ENCODE data around the gene HAUS3.
A peak's percentile ranks its signal among the peaks of the same experiment; 100 is the strongest.

Gene HAUS3

DNA sequence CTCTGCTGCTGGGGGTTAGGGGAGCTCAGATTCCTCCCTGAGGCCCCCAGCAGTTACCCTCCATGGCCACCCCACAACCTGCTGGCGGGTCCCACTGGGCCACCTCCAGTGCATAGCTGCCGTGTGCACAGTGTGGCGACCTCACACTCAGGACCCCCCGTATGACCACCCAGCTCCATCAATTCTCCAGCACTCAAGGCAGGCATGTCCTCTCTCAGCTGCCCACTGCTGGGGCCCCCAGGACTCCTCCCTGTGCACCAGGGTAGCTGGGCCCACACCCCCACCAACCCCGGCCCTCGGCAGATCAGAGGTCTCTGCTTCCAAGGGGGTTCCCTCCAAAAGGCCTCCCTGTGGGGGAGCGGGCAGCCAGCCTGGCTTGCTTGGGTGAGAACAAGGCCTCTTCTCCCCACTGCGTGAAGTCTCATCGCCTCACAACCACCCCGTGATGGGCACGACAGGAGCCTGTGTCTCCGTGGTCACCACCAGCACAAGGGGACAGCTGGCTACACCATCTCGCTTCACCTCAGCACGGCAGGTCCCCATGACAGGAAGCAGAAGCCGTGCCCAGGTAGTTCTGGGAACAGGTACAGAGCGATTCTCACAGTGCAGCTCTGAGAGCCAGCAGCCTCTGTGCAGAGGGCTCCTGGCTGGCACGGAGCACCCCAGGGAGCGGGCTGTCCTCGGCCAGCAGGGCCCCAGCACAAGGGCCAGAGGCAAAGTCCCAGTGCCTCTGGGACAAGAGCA, 4.6 kb upstream of the HAUS3 start:
- DNase-seq (ENCODE audit: low spot score): no peak
- H2BK120ac ChIP-seq (ENCODE audit: low read depth, low read length): no peak overlapping the region
- peaks cover 0 to 3% of the 10 kb centered on the region in 2 donors for H3K9me3 ChIP-seq (replicated peaks in 1 of 2; ENCODE audit: control insufficient read depth in 2 of 2, insufficient read depth in 1 of 2, low read depth in 1 of 2, low read length in 2 of 2)
- no peak overlapping the region for H2AFZ ChIP-seq (ENCODE audit: low read length)
- peaks cover 0 to 4% of the 10 kb centered on the region in 2 donors for H3K4me1 ChIP-seq (ENCODE audit: control insufficient read depth in 2 of 2, insufficient read depth in 1 of 2, low read depth in 1 of 2, low read length in 2 of 2)
- no peak overlapping the region for H3K9ac ChIP-seq (ENCODE audit: low read depth, low read length, poor library complexity)
- peak overlapping the region; percentile 9 for H2BK15ac ChIP-seq (ENCODE audit: low read length)
- H3K14ac ChIP-seq (ENCODE audit: low read length): no peak overlapping the region
- H2AK5ac ChIP-seq (ENCODE audit: low read depth, low read length): no peak overlapping the region
- peak overlapping the region; percentile 65 for H3K23ac ChIP-seq (ENCODE audit: low read depth, low read length, poor library complexity)
- WGBS, 2 donors (ENCODE audit: extremely low coverage in 2 of 2, insufficient read length in 2 of 2, insufficient replicate concordance in 1 of 2): no CpG with 5 or more reads among the region's 19 CpGs
- H3K27me3 ChIP-seq (ENCODE audit: control insufficient read depth in 3 of 3, insufficient read depth in 3 of 3, low read depth in 1 of 3, low read length in 3 of 3): no peaks in the 10 kb centered on the region
- no peak overlapping the region for H4K91ac ChIP-seq (ENCODE audit: low read depth, low read length, poor library complexity)
- no peak overlapping the region for H4K8ac ChIP-seq (ENCODE audit: low read depth, low read length)
- peak overlapping the region in 1 of 2 donors; percentile 41 for H3K4me3 ChIP-seq (ENCODE audit: low read length in 2 of 2)
- H3K79me1 ChIP-seq (ENCODE audit: low read depth, low read length): peaks cover 2% of the 10 kb centered on the region
- peak overlapping the region; percentile 8 for H3K18ac ChIP-seq (ENCODE audit: low read length)
- H3K4ac ChIP-seq (ENCODE audit: low read length): no peak overlapping the region
- H3K36me3 ChIP-seq (replicated peaks in 1 of 2; ENCODE audit: control insufficient read depth in 2 of 2, insufficient read depth in 2 of 2, low read length in 2 of 2): peaks cover 6 to 21% of the 10 kb centered on the region in 2 donors
- H3K27ac ChIP-seq (replicated peaks; ENCODE audit: low read length): no peak overlapping the region
- no peak overlapping the region for H3K4me2 ChIP-seq (ENCODE audit: insufficient read depth, low read length, poor library complexity, severe bottlenecking)
- H2BK12ac ChIP-seq (ENCODE audit: low read length): no peak overlapping the region
- peak overlapping the region; percentile 53 for H2BK5ac ChIP-seq (ENCODE audit: low read length)

GRCh38 chr4:2245787-2246275, 3.9 kb upstream of the HAUS3 start:
- Histone ChIP-seq H2AK5ac (ENCODE audit: low read depth, low read length) (no peak overlapping the region), H3K27me3 (ENCODE audit: control insufficient read depth in 3 of 3, insufficient read depth in 3 of 3, low read depth in 1 of 3, low read length in 3 of 3) (no peaks in the 10 kb centered on the region), H3K36me3 (replicated peaks in 1 of 2; ENCODE audit: control insufficient read depth in 2 of 2, insufficient read depth in 2 of 2, low read length in 2 of 2) (peaks cover 0 to 16% of the 10 kb centered on the region in 2 donors), H3K79me1 (ENCODE audit: low read depth, low read length) (peaks cover 4% of the 10 kb centered on the region), H4K91ac (ENCODE audit: low read depth, low read length, poor library complexity) (no peak overlapping the region), H3K18ac (ENCODE audit: low read length) (no peak overlapping the region), H3K4me2 (ENCODE audit: insufficient read depth, low read length, poor library complexity, severe bottlenecking) (no peak overlapping the region), H2BK15ac (ENCODE audit: low read length) (no peak overlapping the region), H2AFZ (ENCODE audit: low read length) (no peak overlapping the region), H2BK120ac (ENCODE audit: low read depth, low read length) (no peak overlapping the region), H3K9ac (ENCODE audit: low read depth, low read length, poor library complexity) (peak overlapping the region; percentile 40), H3K9me3 (replicated peaks in 1 of 2; ENCODE audit: control insufficient read depth in 2 of 2, insufficient read depth in 1 of 2, low read depth in 1 of 2, low read length in 2 of 2) (peaks cover 0 to 3% of the 10 kb centered on the region in 2 donors), H3K27ac (replicated peaks; ENCODE audit: low read length) (no peak overlapping the region), H3K4me1 (ENCODE audit: control insufficient read depth in 2 of 2, insufficient read depth in 1 of 2, low read depth in 1 of 2, low read length in 2 of 2) (peaks cover 0 to 6% of the 10 kb centered on the region in 2 donors), H3K14ac (ENCODE audit: low read length) (no peak overlapping the region), H3K4ac (ENCODE audit: low read length) (no peak overlapping the region), H2BK5ac (ENCODE audit: low read length) (no peak overlapping the region), H3K23ac (ENCODE audit: low read depth, low read length, poor library complexity) (peak overlapping the region; percentile 37), H3K4me3 (ENCODE audit: low read length in 2 of 2) (no peak overlapping the region), H4K8ac (ENCODE audit: low read depth, low read length) (no peak overlapping the region), H2BK12ac (ENCODE audit: low read length) (no peak overlapping the region)
- no CpG with 5 or more reads among the region's 7 CpGs for WGBS, 2 donors (ENCODE audit: extremely low coverage in 2 of 2, insufficient read length in 2 of 2, insufficient replicate concordance in 1 of 2)
- no peak for DNase-seq (ENCODE audit: low spot score)

DNA sequence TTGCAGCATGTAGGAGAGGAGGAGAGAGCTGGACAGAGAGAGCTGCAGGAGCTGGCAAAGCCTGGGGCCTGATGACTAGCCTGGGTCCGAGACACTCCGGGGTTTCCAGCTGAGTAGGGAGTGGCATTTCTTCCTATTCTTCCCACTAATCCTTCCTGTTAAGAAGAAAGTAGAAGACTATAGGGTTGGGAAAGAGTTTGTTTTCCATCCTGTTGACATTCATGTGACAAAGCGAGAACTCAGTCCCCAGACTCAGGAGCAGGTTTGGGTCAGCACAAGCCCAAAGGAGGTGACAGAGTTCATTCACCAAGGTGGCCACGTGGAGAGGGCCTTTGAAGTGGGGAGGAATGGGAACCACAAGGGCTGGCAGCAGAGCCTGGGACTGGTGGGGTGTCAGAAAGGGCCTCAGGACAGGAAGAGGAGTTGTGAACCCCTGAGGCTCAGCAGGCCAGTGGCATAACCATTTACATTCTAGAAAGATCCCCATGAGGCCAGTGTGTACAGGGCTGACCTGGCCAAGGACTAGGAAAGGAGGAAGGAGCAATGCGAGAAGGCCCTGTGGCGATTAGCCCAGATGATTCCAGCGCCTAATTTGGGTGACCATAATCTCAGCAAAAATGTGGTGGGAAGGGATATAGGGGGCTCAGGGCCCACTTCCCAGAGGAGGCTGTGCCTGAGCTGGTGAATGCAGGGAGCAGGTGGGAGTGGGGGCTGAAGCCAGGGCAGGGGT, 3.3 kb upstream of the HAUS3 start:
- WGBS, 2 donors (ENCODE audit: extremely low coverage in 2 of 2, insufficient read length in 2 of 2, insufficient replicate concordance in 1 of 2): no CpG with 5 or more reads among the region's 7 CpGs
- Histone ChIP-seq H2AFZ (ENCODE audit: low read length) (no peak overlapping the region), H3K4me3 (ENCODE audit: low read length in 2 of 2) (no peak overlapping the region), H4K91ac (ENCODE audit: low read depth, low read length, poor library complexity) (no peak overlapping the region), H3K23ac (ENCODE audit: low read depth, low read length, poor library complexity) (peak overlapping the region; percentile 37), H2BK15ac (ENCODE audit: low read length) (no peak overlapping the region), H3K18ac (ENCODE audit: low read length) (peak overlapping the region; percentile 19), H3K27ac (replicated peaks; ENCODE audit: low read length) (no peak overlapping the region), H3K4me2 (ENCODE audit: insufficient read depth, low read length, poor library complexity, severe bottlenecking) (no peak overlapping the region), H2BK12ac (ENCODE audit: low read length) (no peak overlapping the region), H2BK120ac (ENCODE audit: low read depth, low read length) (no peak overlapping the region), H3K4ac (ENCODE audit: low read length) (no peak overlapping the region), H3K4me1 (ENCODE audit: control insufficient read depth in 2 of 2, insufficient read depth in 1 of 2, low read depth in 1 of 2, low read length in 2 of 2) (peaks cover 0 to 11% of the 10 kb centered on the region in 2 donors), H2AK5ac (ENCODE audit: low read depth, low read length) (no peak overlapping the region), H3K14ac (ENCODE audit: low read length) (no peak overlapping the region), H3K9ac (ENCODE audit: low read depth, low read length, poor library complexity) (peak overlapping the region; percentile 40), H4K8ac (ENCODE audit: low read depth, low read length) (no peak overlapping the region), H3K36me3 (replicated peaks in 1 of 2; ENCODE audit: control insufficient read depth in 2 of 2, insufficient read depth in 2 of 2, low read length in 2 of 2) (peaks cover under 1 to 11% of the 10 kb centered on the region in 2 donors), H3K79me1 (ENCODE audit: low read depth, low read length) (peaks cover 4% of the 10 kb centered on the region), H3K27me3 (ENCODE audit: control insufficient read depth in 3 of 3, insufficient read depth in 3 of 3, low read depth in 1 of 3, low read length in 3 of 3) (no peaks in the 10 kb centered on the region), H2BK5ac (ENCODE audit: low read length) (no peak overlapping the region), H3K9me3 (replicated peaks in 1 of 2; ENCODE audit: control insufficient read depth in 2 of 2, insufficient read depth in 1 of 2, low read depth in 1 of 2, low read length in 2 of 2) (peaks cover 0 to 3% of the 10 kb centered on the region in 2 donors)
- DNase-seq (ENCODE audit: low spot score): no peak

All from neuronal stem cell (in vitro differentiated cells).